Measurements from ENCODE around the gene ROBO3.
A peak's percentile ranks its signal among the peaks of the same experiment; 100 is the strongest.

Gene ROBO3

GRCh38 chr11:124839128-124839971 is 25.9 kb upstream of the ROBO3 start:
- peak; percentile 14 for ATAC-seq (replicated peaks)
- peak overlapping the region; percentile 54 to 65 for H3K4me3 Mint-ChIP-seq
- peaks cover 62 to 93% of the 10 kb centered on the region in 2 donors for H3K27me3 Mint-ChIP-seq
- H3K4me1 Mint-ChIP-seq (ENCODE audit: low read depth in 2 of 2) = peaks cover 14 to 15% of the 10 kb centered on the region in 2 donors
- DNase-seq = no peak
- no peaks in the 10 kb centered on the region for H3K9me3 Mint-ChIP-seq
- H3K27ac Mint-ChIP-seq = no peak overlapping the region
- H3K36me3 Mint-ChIP-seq (ENCODE audit: insufficient read depth) = peaks cover 3% of the 10 kb centered on the region

- H3K4me1 Mint-ChIP-seq (ENCODE audit: low read depth in 2 of 2) = peaks cover 14 to 15% of the 10 kb centered on the region in 2 donors
- ATAC-seq (replicated peaks) (no peak), DNase-seq (no peak)
- peaks cover 69 to 97% of the 10 kb centered on the region in 2 donors for H3K27me3 Mint-ChIP-seq
- no peak overlapping the region for H3K27ac Mint-ChIP-seq
- peak overlapping the region; percentile 54 to 65 for H3K4me3 Mint-ChIP-seq
- no peaks in the 10 kb centered on the region for H3K9me3 Mint-ChIP-seq
- peaks cover 3% of the 10 kb centered on the region for H3K36me3 Mint-ChIP-seq (ENCODE audit: insufficient read depth)
These were observed 25.1 kb upstream of the ROBO3 start for GRCh38 chr11:124839972-124840621.

DNA sequence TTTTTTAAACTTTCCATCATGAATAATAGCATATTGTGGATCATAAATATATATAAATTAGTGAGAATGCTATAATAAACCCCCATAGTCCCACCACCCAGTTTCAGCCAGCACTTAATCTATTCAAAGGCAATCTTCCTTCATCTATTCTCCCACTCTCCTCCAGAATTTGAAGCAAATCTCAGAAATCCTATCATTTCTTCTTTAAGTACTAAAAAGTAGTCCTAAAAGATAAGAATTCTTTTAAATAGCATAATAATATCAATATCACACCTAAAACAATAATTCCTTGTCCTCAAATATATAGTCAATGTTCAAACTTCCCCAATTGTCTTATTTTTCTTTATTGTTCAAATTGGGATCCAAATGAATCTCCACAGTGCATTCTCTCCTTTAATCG is 24.6 kb upstream of the ROBO3 start:
- H3K27me3 Mint-ChIP-seq = peaks cover 71 to 97% of the 10 kb centered on the region in 2 donors
- no peak overlapping the region for H3K27ac Mint-ChIP-seq
- no peak for ATAC-seq (replicated peaks)
- peaks cover 14 to 15% of the 10 kb centered on the region in 2 donors for H3K4me1 Mint-ChIP-seq (ENCODE audit: low read depth in 2 of 2)
- no peaks in the 10 kb centered on the region for H3K9me3 Mint-ChIP-seq
- DNase-seq = no peak
- H3K36me3 Mint-ChIP-seq (ENCODE audit: insufficient read depth) = peaks cover 3% of the 10 kb centered on the region
- peak overlapping the region in 1 of 2 donors; percentile 54 for H3K4me3 Mint-ChIP-seq

DNA sequence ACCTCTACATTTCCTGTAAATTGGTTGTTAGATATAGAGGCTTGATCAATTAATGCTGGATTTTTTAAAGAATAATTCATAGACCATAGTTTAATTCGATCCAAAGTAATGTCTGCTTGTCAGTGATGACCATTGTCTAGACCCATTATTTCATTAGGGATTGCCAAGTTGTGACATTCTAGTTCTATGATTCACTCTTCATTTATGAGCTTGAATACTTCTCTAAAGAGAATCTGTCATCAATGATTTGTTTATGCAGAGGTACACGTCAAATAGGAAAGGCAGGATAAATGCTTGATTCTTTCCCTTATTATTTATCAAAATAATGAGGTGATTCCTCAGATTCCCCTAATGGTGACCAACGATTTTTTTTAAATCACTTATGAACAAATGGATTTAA is 24.0 kb upstream of the ROBO3 start:
- Mint-ChIP-seq H3K4me3 (no peak overlapping the region), H3K4me1 (ENCODE audit: low read depth in 2 of 2) (peaks cover 12 to 13% of the 10 kb centered on the region in 2 donors), H3K27me3 (peaks cover 76 to 97% of the 10 kb centered on the region in 2 donors), H3K36me3 (ENCODE audit: insufficient read depth) (peaks cover 3% of the 10 kb centered on the region), H3K27ac (no peak overlapping the region), H3K9me3 (no peaks in the 10 kb centered on the region)
- DNase-seq (no peak), ATAC-seq (replicated peaks) (no peak)

DNA sequence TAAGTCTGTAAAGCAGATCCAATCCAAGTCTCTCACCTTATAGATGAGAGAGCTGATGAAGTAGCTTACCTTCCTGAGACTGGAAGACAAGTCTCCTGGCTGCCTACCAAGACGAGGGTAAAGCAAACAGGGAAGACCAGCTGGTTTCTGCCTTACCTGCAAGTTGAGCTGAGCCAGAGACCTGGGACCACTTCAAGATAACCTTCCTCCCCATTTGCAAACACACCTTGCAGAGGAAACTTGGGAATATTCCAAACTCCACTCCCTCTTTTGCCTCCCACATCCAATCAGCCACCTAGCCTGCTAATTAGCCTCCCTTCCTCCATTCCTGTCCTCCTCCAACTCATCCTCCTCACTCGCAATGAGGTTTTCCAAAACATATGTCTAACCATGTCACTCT is 23.4 kb upstream of the ROBO3 start:
- Mint-ChIP-seq H3K27ac (no peak overlapping the region), H3K36me3 (ENCODE audit: insufficient read depth) (peaks cover 3% of the 10 kb centered on the region), H3K9me3 (no peaks in the 10 kb centered on the region), H3K4me1 (ENCODE audit: low read depth in 2 of 2) (peaks cover 8% of the 10 kb centered on the region in 2 donors), H3K4me3 (no peak overlapping the region), H3K27me3 (peaks cover 82 to 98% of the 10 kb centered on the region in 2 donors)
- DNase-seq (no peak), ATAC-seq (replicated peaks) (no peak)

DNA sequence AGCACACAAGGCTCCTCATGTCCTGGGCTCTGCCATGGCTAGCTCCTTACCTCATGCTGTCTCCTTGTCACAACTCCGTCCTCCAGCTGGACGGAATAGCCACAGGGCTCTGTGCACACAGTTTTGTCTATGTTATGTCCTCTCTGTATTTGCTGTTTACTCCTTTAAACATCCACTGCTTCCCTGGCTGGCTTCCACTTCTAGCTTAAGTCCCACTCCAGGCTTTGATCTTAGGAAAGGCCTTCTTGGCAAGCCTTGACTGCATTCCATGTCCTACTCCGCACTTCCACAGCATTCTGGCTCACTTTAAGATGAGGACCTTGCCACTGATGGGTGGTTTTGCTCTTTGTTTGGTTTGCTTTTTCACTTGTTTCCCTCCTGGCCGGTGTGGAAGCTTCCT is 22.9 kb upstream of the ROBO3 start:
- H3K9me3 Mint-ChIP-seq = no peaks in the 10 kb centered on the region
- DNase-seq (no peak), ATAC-seq (replicated peaks) (no peak)
- peaks cover 4 to 5% of the 10 kb centered on the region in 2 donors for H3K4me1 Mint-ChIP-seq (ENCODE audit: low read depth in 2 of 2)
- H3K4me3 Mint-ChIP-seq = no peak overlapping the region
- peaks cover 87 to 98% of the 10 kb centered on the region in 2 donors for H3K27me3 Mint-ChIP-seq
- peaks cover 3% of the 10 kb centered on the region for H3K36me3 Mint-ChIP-seq (ENCODE audit: insufficient read depth)
- H3K27ac Mint-ChIP-seq = no peak overlapping the region

GRCh38 chr11:124843616-124843910 is 21.7 kb upstream of the ROBO3 start:
- H3K4me1 Mint-ChIP-seq (ENCODE audit: low read depth in 2 of 2) = peaks cover 4 to 5% of the 10 kb centered on the region in 2 donors
- peaks cover 3% of the 10 kb centered on the region for H3K36me3 Mint-ChIP-seq (ENCODE audit: insufficient read depth)
- H3K9me3 Mint-ChIP-seq = no peaks in the 10 kb centered on the region
- peaks cover 92 to 98% of the 10 kb centered on the region in 2 donors for H3K27me3 Mint-ChIP-seq
- DNase-seq (no peak), ATAC-seq (replicated peaks) (no peak)
- no peak overlapping the region for H3K4me3 Mint-ChIP-seq
- H3K27ac Mint-ChIP-seq = no peak overlapping the region

- no peak overlapping the region for H3K27ac Mint-ChIP-seq
- peaks cover 97 to 98% of the 10 kb centered on the region in 2 donors for H3K27me3 Mint-ChIP-seq
- ATAC-seq (replicated peaks) (no peak), DNase-seq (no peak)
- no peak overlapping the region for H3K4me3 Mint-ChIP-seq
- peaks cover 4 to 5% of the 10 kb centered on the region in 2 donors for H3K4me1 Mint-ChIP-seq (ENCODE audit: low read depth in 2 of 2)
- H3K9me3 Mint-ChIP-seq = no peaks in the 10 kb centered on the region
- H3K36me3 Mint-ChIP-seq (ENCODE audit: insufficient read depth) = peaks cover 3% of the 10 kb centered on the region
These were observed 20.6 kb upstream of the ROBO3 start for GRCh38 chr11:124844664-124845079.

DNA sequence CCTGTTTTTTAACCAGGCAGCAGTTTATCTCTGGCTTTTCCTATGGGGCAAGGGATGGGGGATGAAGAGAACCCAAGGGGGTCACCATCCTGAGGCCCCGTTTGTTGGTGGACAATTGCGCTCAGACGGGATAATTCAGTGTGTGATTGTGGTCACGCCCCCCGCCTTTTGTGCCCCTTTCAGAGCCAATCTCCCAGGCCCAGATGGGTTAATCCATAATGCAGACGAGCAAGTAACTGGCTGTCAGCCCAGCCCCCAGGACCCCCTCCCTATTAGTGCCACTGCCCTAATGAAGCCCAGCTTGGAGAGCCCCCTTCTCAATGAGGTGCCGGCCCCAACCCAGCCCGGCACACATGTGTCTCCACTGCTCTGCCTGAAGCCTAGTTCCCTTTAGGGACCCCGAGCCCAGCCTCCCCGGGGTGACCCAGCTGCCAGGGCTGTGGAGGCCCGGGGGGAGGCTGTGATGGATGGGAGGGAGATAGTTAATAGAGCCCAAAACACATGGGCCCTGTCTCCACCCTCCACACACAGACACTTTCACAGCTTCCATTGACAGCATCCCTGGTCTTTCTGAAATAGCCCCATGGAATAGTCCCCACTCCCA is 19.1 kb upstream of the ROBO3 start:
- peaks cover 3% of the 10 kb centered on the region for H3K36me3 Mint-ChIP-seq (ENCODE audit: insufficient read depth)
- H3K27ac Mint-ChIP-seq = no peak overlapping the region
- peaks cover 92 to 96% of the 10 kb centered on the region in 2 donors for H3K27me3 Mint-ChIP-seq
- H3K4me3 Mint-ChIP-seq = no peak overlapping the region
- DNase-seq = no peak
- no peaks in the 10 kb centered on the region for H3K4me1 Mint-ChIP-seq (ENCODE audit: low read depth in 2 of 2)
- no peak for ATAC-seq (replicated peaks)
- no peaks in the 10 kb centered on the region for H3K9me3 Mint-ChIP-seq

- Mint-ChIP-seq H3K27ac (no peak overlapping the region), H3K4me1 (ENCODE audit: low read depth in 2 of 2) (peaks cover 3 to 8% of the 10 kb centered on the region in 2 donors), H3K9me3 (no peaks in the 10 kb centered on the region), H3K27me3 (peaks cover 40 to 48% of the 10 kb centered on the region in 2 donors), H3K4me3 (no peak overlapping the region), H3K36me3 (ENCODE audit: insufficient read depth) (no peaks in the 10 kb centered on the region)
- ATAC-seq (replicated peaks) (no peak), DNase-seq (no peak)
These were observed 6.1 kb upstream of the ROBO3 start for GRCh38 chr11:124859171-124859570.

DNA sequence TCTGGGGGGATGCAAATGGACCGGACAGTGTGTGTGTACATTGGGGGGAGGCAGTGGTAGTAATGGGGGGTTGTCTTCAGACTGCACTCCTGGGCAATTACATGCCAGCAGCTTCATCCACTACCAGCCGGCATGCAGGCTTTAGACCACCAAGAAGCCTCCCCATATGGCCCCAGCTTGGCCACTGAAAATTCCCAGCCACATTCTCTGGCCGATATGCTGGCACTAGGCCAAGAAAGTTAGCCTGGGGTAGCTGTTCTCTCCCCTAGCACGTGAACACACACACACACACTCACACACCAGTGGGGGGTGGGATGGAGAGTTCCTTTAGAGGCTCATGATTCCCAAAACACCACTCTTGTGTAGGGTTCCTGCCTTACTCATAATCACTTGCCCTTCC is 3.6 kb upstream of the ROBO3 start:
- Mint-ChIP-seq H3K36me3 (ENCODE audit: insufficient read depth) (peaks cover 3% of the 10 kb centered on the region), H3K4me3 (no peak overlapping the region), H3K27ac (no peak overlapping the region), H3K27me3 (peaks cover 60 to 68% of the 10 kb centered on the region in 2 donors), H3K4me1 (ENCODE audit: low read depth in 2 of 2) (peaks cover 7 to 13% of the 10 kb centered on the region in 2 donors), H3K9me3 (no peaks in the 10 kb centered on the region)
- ATAC-seq (replicated peaks) (no peak), DNase-seq (no peak)

- no peak for DNase-seq
- Mint-ChIP-seq H3K27me3 (peaks cover 76 to 84% of the 10 kb centered on the region in 2 donors), H3K27ac (no peak overlapping the region), H3K4me1 (ENCODE audit: low read depth in 2 of 2) (peaks cover 12 to 17% of the 10 kb centered on the region in 2 donors), H3K4me3 (no peak overlapping the region), H3K36me3 (ENCODE audit: insufficient read depth) (peaks cover 3% of the 10 kb centered on the region), H3K9me3 (no peaks in the 10 kb centered on the region)
- no peak for ATAC-seq (replicated peaks)
These were observed 2.0 kb upstream of the ROBO3 start for GRCh38 chr11:124863137-124863825.

GRCh38 chr11:124863826-124864165 is 1.4 kb upstream of the ROBO3 start:
- H3K9me3 Mint-ChIP-seq = no peaks in the 10 kb centered on the region
- peaks cover 16 to 17% of the 10 kb centered on the region in 2 donors for H3K4me1 Mint-ChIP-seq (ENCODE audit: low read depth in 2 of 2)

More at GRCh38 chr11:124863826-124864165, 1.4 kb upstream of the ROBO3 start:
- no peak overlapping the region for H3K27ac Mint-ChIP-seq
- ATAC-seq (replicated peaks) = no peak
- H3K27me3 Mint-ChIP-seq = peaks cover 81 to 89% of the 10 kb centered on the region in 2 donors
- peaks cover 3% of the 10 kb centered on the region for H3K36me3 Mint-ChIP-seq (ENCODE audit: insufficient read depth)
- no peak for DNase-seq
- H3K4me3 Mint-ChIP-seq = no peak overlapping the region

All from effector memory CD8-positive, alpha-beta T cell (primary cell).